Chondrocyte (in vitro differentiated cells): ENCODE measurements around the gene DESI2. TPM values are rescaled to one million over a fixed set of nuclear protein-coding genes. Genes with fewer than 3 reads are reported as not detected.
"Not testable (repeated sequence)": the region's sequence is repeated elsewhere in the genome, so short reads cannot be mapped to it uniquely, and the experiment has no call there.

Experiments
- DNase-seq: peaks from one replicate; pipeline ENCODE4 v3.0.0; 2021; ENCODE audit warnings: mixed read lengths, low spot score
- H3K27ac Mint-ChIP-seq: one replicate; pipeline ENCODE4 v1.8.0; 2021; ENCODE audit warnings: mild to moderate bottlenecking, moderate library complexity, mixed read lengths; ENCODE audit not compliant: unreplicated experiment
- H3K27me3 Mint-ChIP-seq: 2 replicates; pipeline ENCODE4 v1.8.0; 2021; ENCODE audit warnings: low read depth, mixed read lengths
- H3K36me3 Mint-ChIP-seq: 2 replicates; pipeline ENCODE4 v1.8.0; 2021; ENCODE audit warnings: low read depth, mixed read lengths
- H3K4me1 Mint-ChIP-seq: 2 replicates; pipeline ENCODE4 v1.8.0; 2021; ENCODE audit warnings: low read depth, mild to moderate bottlenecking, mixed read lengths
- H3K4me3 Mint-ChIP-seq: one replicate; pipeline ENCODE4 v1.8.0; 2021; ENCODE audit warnings: mild to moderate bottlenecking, moderate library complexity, mixed read lengths; ENCODE audit not compliant: unreplicated experiment
- H3K9me3 Mint-ChIP-seq: 2 replicates; pipeline ENCODE4 v1.8.0; 2021; ENCODE audit warnings: low read depth, mixed read lengths
- total RNA-seq: library from RNA; stranded (reverse); gene quantifications from 3 replicates; pipeline ENCODE4 v1.2.1, GENCODE V29; 2021
- TF ChIP-seq, protein P1 (sequence below): fragments of 200-600 bp; sonication (generic); IDR thresholded peaks from 2 replicates; pipeline ENCODE4 v1.5.0; 2021; ENCODE audit warnings: antibody characterized with exemption, mild to moderate bottlenecking, moderate library complexity

Gene DESI2
- total RNA-seq, 1 donor from 2014 or later = 65.6 TPM

DNA sequence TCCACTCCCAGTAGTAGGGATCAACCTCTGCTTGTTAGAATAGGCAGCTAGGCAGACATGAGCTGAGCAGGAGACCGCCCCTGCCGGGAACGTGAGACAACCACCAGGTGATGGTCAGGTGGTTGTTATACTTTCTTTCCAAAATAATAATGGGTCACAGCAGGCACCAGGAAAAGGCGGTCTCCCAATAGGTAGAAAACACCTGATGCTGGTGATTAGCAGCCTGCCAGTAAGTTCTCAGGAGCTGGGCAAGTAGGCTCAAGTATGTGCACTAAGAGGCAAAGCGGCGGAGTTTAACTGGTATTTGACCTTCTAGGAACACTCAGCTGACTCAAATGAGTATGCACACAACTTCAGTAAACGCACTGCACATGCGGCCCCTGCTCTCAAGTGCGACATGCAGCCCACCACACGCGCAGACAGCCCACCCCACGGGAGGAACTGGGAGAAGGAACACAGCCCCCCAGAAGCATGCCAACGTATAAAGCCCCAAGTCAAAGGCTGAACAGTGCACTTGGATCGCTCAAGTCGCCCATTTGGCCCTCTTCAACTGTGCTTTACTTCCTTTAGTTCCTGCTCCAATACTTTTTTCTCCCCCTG is 80.0 kb downstream of the DESI2 start:
- Mint-ChIP-seq H3K4me3 (no peak overlapping the region), H3K36me3 (peaks cover 1% of the 10 kb centered on the region), H3K9me3 (peaks cover 6% of the 10 kb centered on the region), H3K4me1 (peaks cover 9% of the 10 kb centered on the region), H3K27me3 (no peaks in the 10 kb centered on the region), H3K27ac (no peak overlapping the region)
- TF ChIP-seq, protein P1, sequence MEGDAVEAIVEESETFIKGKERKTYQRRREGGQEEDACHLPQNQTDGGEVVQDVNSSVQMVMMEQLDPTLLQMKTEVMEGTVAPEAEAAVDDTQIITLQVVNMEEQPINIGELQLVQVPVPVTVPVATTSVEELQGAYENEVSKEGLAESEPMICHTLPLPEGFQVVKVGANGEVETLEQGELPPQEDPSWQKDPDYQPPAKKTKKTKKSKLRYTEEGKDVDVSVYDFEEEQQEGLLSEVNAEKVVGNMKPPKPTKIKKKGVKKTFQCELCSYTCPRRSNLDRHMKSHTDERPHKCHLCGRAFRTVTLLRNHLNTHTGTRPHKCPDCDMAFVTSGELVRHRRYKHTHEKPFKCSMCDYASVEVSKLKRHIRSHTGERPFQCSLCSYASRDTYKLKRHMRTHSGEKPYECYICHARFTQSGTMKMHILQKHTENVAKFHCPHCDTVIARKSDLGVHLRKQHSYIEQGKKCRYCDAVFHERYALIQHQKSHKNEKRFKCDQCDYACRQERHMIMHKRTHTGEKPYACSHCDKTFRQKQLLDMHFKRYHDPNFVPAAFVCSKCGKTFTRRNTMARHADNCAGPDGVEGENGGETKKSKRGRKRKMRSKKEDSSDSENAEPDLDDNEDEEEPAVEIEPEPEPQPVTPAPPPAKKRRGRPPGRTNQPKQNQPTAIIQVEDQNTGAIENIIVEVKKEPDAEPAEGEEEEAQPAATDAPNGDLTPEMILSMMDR = no peak
- DNase-seq = no peak

DNA sequence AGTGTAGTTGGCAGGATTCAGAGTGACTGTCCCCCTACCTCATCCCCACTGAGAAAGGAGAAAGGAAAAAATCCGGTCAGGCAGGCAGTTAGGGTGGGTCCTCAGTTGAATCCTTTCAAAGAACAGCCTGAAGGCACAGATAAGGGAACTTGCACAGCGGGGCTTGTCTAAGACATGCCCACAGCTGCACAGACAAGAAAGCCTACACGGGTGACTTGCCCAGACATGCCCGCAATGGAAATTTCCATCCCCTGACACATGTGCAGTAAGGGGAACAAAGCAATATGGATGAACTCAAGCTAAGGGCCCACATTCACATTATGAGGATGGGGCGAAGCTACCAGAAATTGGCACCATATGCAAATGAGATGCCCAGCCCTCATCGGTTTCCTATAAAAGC is 82.5 kb downstream of the DESI2 start:
- H3K27me3 Mint-ChIP-seq = no peaks in the 10 kb centered on the region
- TF ChIP-seq, protein P1 = no peak
- H3K27ac Mint-ChIP-seq = no peak overlapping the region
- H3K4me1 Mint-ChIP-seq = no peaks in the 10 kb centered on the region
- peaks cover 6% of the 10 kb centered on the region for H3K9me3 Mint-ChIP-seq
- H3K4me3 Mint-ChIP-seq = no peak overlapping the region
- peaks cover 1% of the 10 kb centered on the region for H3K36me3 Mint-ChIP-seq
- no peak for DNase-seq

DNA sequence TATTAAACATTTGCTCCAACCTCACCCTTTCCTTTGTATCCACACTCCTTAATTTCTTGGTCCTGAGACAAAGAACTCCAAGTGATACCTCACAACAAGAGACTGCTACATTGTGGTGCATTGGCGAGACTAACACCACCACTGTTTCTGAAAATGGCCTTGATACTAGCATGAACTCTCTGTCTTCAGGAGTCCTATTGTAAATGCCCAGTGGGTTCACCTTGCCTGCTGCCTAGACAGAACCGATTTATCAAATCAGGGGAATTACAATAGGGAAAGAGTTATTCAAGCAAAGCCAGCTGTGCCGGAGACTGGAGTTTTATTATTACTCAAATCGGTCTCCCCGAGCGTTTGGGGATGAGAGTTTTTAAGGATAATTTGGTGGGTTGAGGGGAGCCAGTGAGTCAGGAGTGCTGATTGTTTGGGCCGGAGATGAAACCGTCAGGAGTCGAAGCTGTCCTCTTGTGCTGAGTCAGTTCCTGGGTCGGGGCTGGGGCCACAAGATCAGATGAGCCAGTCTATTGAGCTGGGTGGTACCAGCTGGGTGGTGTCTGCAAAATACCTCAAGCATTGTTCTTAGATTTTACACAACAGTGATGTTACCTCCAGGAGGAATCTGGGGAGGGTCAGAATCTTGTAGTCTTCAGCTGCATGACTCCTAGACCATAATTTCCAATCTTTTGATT is 83.1 kb downstream of the DESI2 start:
- Mint-ChIP-seq H3K9me3 (peaks cover 6% of the 10 kb centered on the region), H3K27ac (no peak overlapping the region), H3K4me1 (no peaks in the 10 kb centered on the region), H3K4me3 (no peak overlapping the region), H3K27me3 (no peaks in the 10 kb centered on the region), H3K36me3 (peaks cover 1% of the 10 kb centered on the region)
- TF ChIP-seq, protein P1 = no peak
- DNase-seq = no peak

DNA sequence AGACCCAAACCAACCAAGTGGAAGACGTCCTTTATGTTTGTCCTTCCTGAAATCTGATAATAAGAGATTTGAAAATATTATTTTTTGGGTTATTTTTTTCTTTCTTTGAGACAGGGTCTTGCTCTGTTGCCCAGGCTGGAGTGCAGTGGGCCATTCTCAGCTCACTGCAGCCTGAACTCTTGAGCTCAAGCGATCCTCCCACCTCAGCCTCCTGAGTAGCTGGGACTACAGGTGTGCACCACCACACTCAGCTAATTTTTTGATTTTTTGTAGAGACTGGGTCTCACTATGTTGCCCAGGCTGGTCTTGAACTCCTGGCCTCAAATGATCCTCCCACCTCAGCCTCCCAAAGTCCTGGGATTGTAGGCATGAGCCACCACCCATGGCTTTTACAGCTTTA is 86.2 kb downstream of the DESI2 start:
- H3K4me3 Mint-ChIP-seq, H3K4me1 Mint-ChIP-seq, DNase-seq, H3K27me3 Mint-ChIP-seq, H3K9me3 Mint-ChIP-seq, H3K36me3 Mint-ChIP-seq, H3K27ac Mint-ChIP-seq: not testable (repeated sequence)

DNA sequence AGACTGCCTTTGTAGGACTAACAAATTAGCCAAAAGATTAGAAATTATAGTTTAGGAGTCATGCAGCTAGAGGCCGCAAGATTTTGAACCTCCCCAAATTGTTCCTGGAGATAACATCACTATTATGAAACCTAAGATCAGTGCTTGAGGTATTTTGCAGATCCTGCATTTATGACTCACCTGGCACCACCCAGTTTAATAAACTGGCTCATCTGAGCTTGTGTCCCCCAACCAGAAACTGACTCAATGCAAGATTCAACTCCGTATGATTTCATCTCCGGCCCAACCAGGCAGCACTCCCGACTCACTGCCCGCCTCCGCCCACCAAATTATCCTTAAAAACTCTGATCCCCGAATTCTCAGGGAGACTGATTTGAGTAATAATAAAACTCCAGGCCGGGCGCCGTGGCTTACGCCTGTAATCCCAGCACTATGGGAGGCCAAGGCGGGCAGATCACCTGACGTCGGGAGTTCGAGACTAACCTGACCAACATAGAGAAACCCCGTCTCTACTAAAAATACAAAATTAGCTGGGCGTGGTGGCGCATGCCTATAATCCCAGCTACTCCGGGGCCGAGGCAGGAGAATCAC is 87.2 kb downstream of the DESI2 start:
- not testable (repeated sequence) for H3K36me3 Mint-ChIP-seq, H3K27ac Mint-ChIP-seq, H3K9me3 Mint-ChIP-seq, H3K27me3 Mint-ChIP-seq, H3K4me3 Mint-ChIP-seq, DNase-seq, H3K4me1 Mint-ChIP-seq

DNA sequence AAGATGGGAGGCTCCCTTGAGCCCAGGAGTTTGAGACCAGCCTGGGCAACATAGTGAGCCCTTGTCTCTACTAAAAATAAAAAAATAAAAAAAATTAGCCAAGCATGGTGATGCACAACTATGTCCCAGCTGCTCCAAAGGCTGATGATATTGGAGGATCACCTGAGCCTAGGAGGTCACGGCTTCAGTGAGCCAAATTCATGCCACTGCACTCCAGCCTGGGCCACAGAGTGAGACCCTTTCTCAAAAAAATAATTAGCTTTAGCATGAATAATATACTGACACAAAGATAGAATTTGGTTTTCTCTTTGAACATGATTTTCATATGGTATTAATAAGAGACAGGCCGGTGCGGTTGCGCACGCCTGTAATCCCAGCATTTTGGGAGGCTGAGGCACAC is 88.8 kb downstream of the DESI2 start:
- TF ChIP-seq, protein P1 = no peak

More for the DNA sequence above, 88.8 kb downstream of the DESI2 start:
- Mint-ChIP-seq H3K4me1 (no peaks in the 10 kb centered on the region), H3K36me3 (no peaks in the 10 kb centered on the region), H3K27me3 (no peaks in the 10 kb centered on the region), H3K27ac (no peak overlapping the region), H3K9me3 (no peaks in the 10 kb centered on the region), H3K4me3 (no peak overlapping the region)
- DNase-seq = no peak
